ENCODE results near the gene ANKS1B. TPM values are rescaled to one million over a fixed set of nuclear protein-coding genes. Genes with fewer than 3 reads are reported as not detected.

ANKS1B gene
- total and polyA plus RNA-seq, 4 donors = 0.03 to 3.4 (median 0.53) TPM

DNA sequence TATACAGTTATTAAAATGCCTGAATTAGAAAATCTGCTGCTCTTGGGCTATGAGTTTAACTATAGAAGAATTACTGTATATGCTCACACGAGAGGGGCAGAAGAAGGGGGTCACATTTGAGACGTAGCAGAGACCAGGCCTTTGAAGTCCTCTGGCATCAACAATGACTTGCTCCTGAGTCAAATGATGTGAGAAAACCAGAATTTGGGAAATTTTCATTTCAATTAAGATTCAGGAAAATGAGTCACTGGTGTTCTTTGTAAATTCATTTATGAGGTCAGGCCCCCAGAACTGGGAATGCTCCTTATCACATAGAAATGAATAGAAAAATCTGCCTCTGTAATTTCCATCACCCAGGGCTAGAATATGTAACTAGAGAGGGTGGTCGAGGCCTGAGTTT is 1246.7 kb downstream of the ANKS1B start:
- TF ChIP-seq ATF3 (IDR thresholded peaks at IDR 0.05) (no peak), GABPA (IDR thresholded peaks at IDR 0.05 in 1 of 2, conservative IDR thresholded peaks at IDR 0.05 in 1 of 2) (no peak), EGR1 (IDR thresholded peaks at IDR 0.05; ENCODE audit: low read depth in 2 of 2) (no peak), YY1 (IDR thresholded peaks at IDR 0.05) (no peak), HNF4G (IDR thresholded peaks at IDR 0.05) (no peak), CTCF (IDR thresholded peaks at IDR 0.05; ENCODE audit: low read depth, low read length, missing input control) (no peak), ZBTB33 (IDR thresholded peaks at IDR 0.05) (no peak), SP1 (IDR thresholded peaks at IDR 0.05) (no peak), NR2F2 (IDR thresholded peaks at IDR 0.05) (no peak), FOXA1 (IDR thresholded peaks at IDR 0.05) (no peak), HNF4A (conservative IDR thresholded peaks at IDR 0.05) (no peak), FOXA2 (IDR thresholded peaks at IDR 0.05) (no peak), RAD21 (IDR thresholded peaks at IDR 0.05) (no peak), RXRA (IDR thresholded peaks at IDR 0.05) (no peak), TAF1 (conservative IDR thresholded peaks at IDR 0.05) (no peak), JUND (IDR thresholded peaks at IDR 0.05) (no peak)
- TF ChIP-seq, protein P1, sequence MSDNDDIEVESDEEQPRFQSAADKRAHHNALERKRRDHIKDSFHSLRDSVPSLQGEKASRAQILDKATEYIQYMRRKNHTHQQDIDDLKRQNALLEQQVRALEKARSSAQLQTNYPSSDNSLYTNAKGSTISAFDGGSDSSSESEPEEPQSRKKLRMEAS (IDR thresholded peaks at IDR 0.05) = no peak
- TF ChIP-seq, protein P2, sequence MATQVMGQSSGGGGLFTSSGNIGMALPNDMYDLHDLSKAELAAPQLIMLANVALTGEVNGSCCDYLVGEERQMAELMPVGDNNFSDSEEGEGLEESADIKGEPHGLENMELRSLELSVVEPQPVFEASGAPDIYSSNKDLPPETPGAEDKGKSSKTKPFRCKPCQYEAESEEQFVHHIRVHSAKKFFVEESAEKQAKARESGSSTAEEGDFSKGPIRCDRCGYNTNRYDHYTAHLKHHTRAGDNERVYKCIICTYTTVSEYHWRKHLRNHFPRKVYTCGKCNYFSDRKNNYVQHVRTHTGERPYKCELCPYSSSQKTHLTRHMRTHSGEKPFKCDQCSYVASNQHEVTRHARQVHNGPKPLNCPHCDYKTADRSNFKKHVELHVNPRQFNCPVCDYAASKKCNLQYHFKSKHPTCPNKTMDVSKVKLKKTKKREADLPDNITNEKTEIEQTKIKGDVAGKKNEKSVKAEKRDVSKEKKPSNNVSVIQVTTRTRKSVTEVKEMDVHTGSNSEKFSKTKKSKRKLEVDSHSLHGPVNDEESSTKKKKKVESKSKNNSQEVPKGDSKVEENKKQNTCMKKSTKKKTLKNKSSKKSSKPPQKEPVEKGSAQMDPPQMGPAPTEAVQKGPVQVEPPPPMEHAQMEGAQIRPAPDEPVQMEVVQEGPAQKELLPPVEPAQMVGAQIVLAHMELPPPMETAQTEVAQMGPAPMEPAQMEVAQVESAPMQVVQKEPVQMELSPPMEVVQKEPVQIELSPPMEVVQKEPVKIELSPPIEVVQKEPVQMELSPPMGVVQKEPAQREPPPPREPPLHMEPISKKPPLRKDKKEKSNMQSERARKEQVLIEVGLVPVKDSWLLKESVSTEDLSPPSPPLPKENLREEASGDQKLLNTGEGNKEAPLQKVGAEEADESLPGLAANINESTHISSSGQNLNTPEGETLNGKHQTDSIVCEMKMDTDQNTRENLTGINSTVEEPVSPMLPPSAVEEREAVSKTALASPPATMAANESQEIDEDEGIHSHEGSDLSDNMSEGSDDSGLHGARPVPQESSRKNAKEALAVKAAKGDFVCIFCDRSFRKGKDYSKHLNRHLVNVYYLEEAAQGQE (IDR thresholded peaks at IDR 0.05) = no peak
- H3K36me3 ChIP-seq (ENCODE audit: control insufficient read depth in 4 of 4, insufficient read depth in 3 of 4, low read depth in 1 of 4, low read length in 3 of 4) = peaks cover 0 to under 1% (median 0%) of the 10 kb centered on the region in 4 donors
- H3K4me1 ChIP-seq (ENCODE audit: control insufficient read depth in 4 of 4, insufficient read depth in 4 of 4, low read length in 3 of 4) = peaks cover 0 to 8% (median 6%) of the 10 kb centered on the region in 4 donors
- H3K27ac ChIP-seq (ENCODE audit: low read depth in 1 of 2, low read length in 2 of 2) = no peak overlapping the region
- no peak overlapping the region for H3K4me3 ChIP-seq (ENCODE audit: low read depth in 1 of 3, low read length in 3 of 3)
- no peaks in the 10 kb centered on the region for H3K9me3 ChIP-seq (ENCODE audit: control insufficient read depth in 4 of 4, low read length in 3 of 4)
- H3K27me3 ChIP-seq (ENCODE audit: control insufficient read depth in 4 of 4, insufficient read depth in 4 of 4, low read length in 3 of 4) = no peaks in the 10 kb centered on the region
- DNase-seq (ENCODE audit: low spot score) = no peak
- H3K9ac ChIP-seq (ENCODE audit: low read depth in 1 of 2, low read length in 2 of 2) = no peak overlapping the region
- WGBS = 87% methylated on average over 3 of the region's 3 CpGs
